Subcutaneous abdominal adipose tissue (tissue), 5 donors: ENCODE data around the gene RNF222.
"Not testable (repeated sequence)": the region's sequence is repeated elsewhere in the genome, so short reads cannot be mapped to it uniquely, and the experiment has no call there.

Source experiments
- H3K27ac ChIP-seq: one replicate; pipeline ENCODE4 v1.7.0; 2013; ENCODE audit warnings: low read depth, mild to moderate bottlenecking, inconsistent platforms, low read length, moderate library complexity
- H3K27me3 ChIP-seq, 5 donors: one replicate each; pipeline ENCODE4 v1.7.0; 2013; ENCODE audit warnings: low read length in 5 of 5, inconsistent platforms in 1 of 5; ENCODE audit not compliant: control insufficient read depth in 5 of 5, insufficient read depth in 4 of 5
- H3K36me3 ChIP-seq, 5 donors: one replicate each; pipeline ENCODE4 v1.7.0; 2013; ENCODE audit warnings: low read length in 5 of 5; ENCODE audit not compliant: control insufficient read depth in 5 of 5, insufficient read depth in 5 of 5
- H3K4me1 ChIP-seq, 5 donors: one replicate each; pipeline ENCODE4 v1.7.0; 2013; ENCODE audit warnings: low read length in 5 of 5, mild to moderate bottlenecking in 3 of 5, moderate library complexity in 1 of 5; ENCODE audit not compliant: control insufficient read depth in 5 of 5, insufficient read depth in 5 of 5
- H3K4me3 ChIP-seq, 5 donors: one replicate each; pipeline ENCODE4 v1.7.0; 2013; ENCODE audit warnings: low read length in 5 of 5, low read depth in 1 of 5
- H3K9ac ChIP-seq, 5 donors: one replicate each; pipeline ENCODE4 v1.7.0; 2013; ENCODE audit warnings: low read length in 5 of 5, mild to moderate bottlenecking in 4 of 5, moderate library complexity in 3 of 5
- H3K9me3 ChIP-seq, 5 donors: one replicate each; pipeline ENCODE4 v1.7.0; 2013; ENCODE audit warnings: low read length in 5 of 5; ENCODE audit not compliant: control insufficient read depth in 5 of 5
- donor health status: healthy.
- donor health status: healthy.
- donor health status: healthy.
- donor health status: healthy.
- donor health status: healthy.

The RNF222 gene

GRCh38 chr17:8398980-8399379 lies 1.4 kb upstream of the RNF222 start:
- Histone ChIP-seq H3K36me3 (no peaks in the 10 kb centered on the region), H3K4me1 (no peaks in the 10 kb centered on the region), H3K9ac (no peak overlapping the region), H3K4me3 (no peak overlapping the region), H3K27ac (no peak overlapping the region), H3K27me3 (peaks cover 15 to 39% (median 32%) of the 10 kb centered on the region in 5 donors), H3K9me3 (no peaks in the 10 kb centered on the region)

GRCh38 chr17:8394497-8394896 lies 3.1 kb downstream of the RNF222 start:
- not testable (repeated sequence) for H3K9ac ChIP-seq, H3K36me3 ChIP-seq, H3K4me1 ChIP-seq, H3K9me3 ChIP-seq, H3K4me3 ChIP-seq, H3K27ac ChIP-seq
- peaks cover 23 to 43% (median 39%) of the 10 kb centered on the region in 5 donors for H3K27me3 ChIP-seq

DNA sequence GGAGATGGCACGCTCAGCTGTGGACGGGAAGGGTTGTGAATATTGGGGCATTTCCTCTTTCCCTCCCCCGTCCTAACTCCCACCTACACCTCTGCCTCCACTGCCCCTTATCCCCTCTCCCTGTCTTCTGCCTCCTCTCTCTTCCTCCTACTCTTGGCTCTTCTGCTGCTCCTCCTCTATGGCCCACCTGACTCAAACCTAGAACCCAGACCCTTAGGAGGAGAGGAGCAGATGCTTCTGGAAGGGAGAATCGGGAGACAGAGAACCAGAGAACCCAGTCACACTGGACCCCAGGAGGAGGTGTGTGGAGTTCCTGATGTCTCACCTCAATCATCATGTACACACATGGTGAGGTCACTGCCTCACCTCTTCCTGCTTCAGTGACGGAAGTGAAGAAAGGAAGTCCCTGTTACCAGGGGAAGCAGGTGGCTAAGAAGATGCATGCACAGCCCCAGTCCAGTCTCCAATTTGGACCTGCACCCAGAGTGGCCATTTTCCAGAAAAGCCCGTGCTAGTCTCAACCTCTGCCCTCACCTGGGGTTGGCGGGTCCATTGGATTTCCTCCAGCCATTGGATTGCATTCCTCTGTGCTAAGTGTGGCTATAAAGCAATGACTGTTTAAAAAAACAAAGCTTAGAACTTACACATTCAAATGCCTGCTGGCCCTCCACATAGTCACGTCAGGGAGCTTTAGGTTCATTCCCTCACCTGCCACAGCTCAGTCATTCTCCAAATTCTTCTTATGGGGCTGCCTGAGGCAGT lies 4.0 kb downstream of the RNF222 start:
- Histone ChIP-seq H3K9me3 (no peaks in the 10 kb centered on the region), H3K9ac (no peak overlapping the region), H3K27me3 (peaks cover 23 to 39% (median 36%) of the 10 kb centered on the region in 5 donors), H3K4me1 (no peaks in the 10 kb centered on the region), H3K36me3 (no peaks in the 10 kb centered on the region), H3K4me3 (no peak overlapping the region), H3K27ac (no peak overlapping the region)

DNA sequence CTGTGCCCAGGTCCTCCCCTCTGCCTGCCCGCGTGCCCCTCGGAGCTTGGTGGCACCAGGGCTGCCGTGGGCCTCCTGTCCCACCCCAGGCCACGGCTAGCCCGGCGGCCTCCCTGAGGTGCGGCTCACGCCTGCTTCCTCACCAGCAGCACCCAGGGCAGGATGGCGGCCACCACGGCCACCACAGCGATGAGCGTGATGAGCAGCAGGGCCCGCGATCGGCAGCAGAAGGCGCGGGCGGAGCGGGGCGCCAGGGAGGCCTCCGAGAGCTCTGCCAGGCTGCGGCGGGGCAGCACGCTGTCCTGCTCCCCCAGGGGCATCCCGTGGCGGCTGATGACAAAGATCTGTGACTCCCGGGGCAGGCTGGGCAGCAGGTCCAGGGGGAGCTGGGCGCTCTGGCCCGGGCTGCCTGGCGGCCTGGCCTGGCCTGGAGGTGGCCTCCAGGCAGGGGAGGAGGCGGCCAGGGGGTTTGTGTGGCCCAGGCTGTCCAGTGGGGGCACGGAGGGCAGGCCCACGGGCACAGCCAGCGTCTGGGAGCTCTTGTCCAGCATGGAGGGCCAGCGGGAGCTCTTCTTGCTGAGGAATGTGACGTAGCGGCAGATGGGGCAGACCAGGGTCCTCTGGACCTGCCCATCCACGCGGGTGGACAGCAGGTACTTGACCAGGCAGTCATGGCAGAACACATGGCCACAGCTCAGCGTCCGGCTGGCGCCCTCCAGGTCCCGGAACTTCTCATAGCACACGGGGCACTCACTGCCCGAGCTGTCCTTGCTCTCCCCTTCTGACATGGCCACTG lies 4.8 kb downstream of the RNF222 start:
- H3K9ac ChIP-seq: no peak overlapping the region
- H3K9me3 ChIP-seq: no peaks in the 10 kb centered on the region
- H3K36me3 ChIP-seq: no peaks in the 10 kb centered on the region
- H3K27me3 ChIP-seq: peaks cover 20 to 36% (median 30%) of the 10 kb centered on the region in 5 donors
- no peak overlapping the region for H3K27ac ChIP-seq
- H3K4me3 ChIP-seq: no peak overlapping the region
- H3K4me1 ChIP-seq: no peaks in the 10 kb centered on the region

GRCh38 chr17:8392274-8392673 lies 5.4 kb downstream of the RNF222 start:
- Histone ChIP-seq H3K4me1 (no peaks in the 10 kb centered on the region), H3K27me3 (peaks cover 16 to 30% (median 25%) of the 10 kb centered on the region in 5 donors), H3K9ac (peak overlapping the region in 1 of 5 donors; percentile 20), H3K9me3 (no peaks in the 10 kb centered on the region), H3K36me3 (no peaks in the 10 kb centered on the region), H3K4me3 (no peak overlapping the region), H3K27ac (no peak overlapping the region)

DNA sequence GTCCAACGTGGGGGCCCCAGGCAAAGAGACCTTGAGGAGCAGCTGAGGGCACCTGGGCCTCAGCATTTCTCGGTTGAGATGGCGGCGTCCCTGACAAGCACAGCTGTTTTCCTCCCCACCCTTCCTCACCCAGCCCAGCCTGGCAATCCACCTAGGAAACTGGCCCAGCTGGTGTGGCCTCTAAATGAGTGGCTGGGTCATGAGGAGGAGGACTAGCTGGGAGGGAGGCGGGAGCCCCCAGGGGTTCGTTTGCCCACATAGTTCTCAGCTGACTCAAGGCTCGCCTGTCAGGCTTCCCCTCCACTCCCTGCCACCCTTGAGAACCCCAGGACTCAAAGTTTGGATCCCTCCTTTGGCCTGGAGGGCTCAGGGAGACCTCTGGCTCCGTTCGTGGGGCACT lies 5.9 kb downstream of the RNF222 start:
- Histone ChIP-seq H3K27ac (no peak overlapping the region), H3K9me3 (no peaks in the 10 kb centered on the region), H3K4me3 (no peak overlapping the region), H3K4me1 (no peaks in the 10 kb centered on the region), H3K27me3 (peaks cover 14 to 27% (median 21%) of the 10 kb centered on the region in 5 donors), H3K9ac (peak overlapping the region in 1 of 5 donors; percentile 20), H3K36me3 (no peaks in the 10 kb centered on the region)

- peaks cover 4 to 22% (median 17%) of the 10 kb centered on the region in 5 donors for H3K4me1 ChIP-seq
- no peak overlapping the region for H3K27ac ChIP-seq
- H3K9ac ChIP-seq: no peak overlapping the region
- H3K36me3 ChIP-seq: no peaks in the 10 kb centered on the region
- H3K27me3 ChIP-seq: peaks cover 0 to 9% (median 2%) of the 10 kb centered on the region in 5 donors
- H3K9me3 ChIP-seq: no peaks in the 10 kb centered on the region
- no peak overlapping the region for H3K4me3 ChIP-seq
These were observed 9.5 kb downstream of the RNF222 start for GRCh38 chr17:8387914-8388651.

DNA sequence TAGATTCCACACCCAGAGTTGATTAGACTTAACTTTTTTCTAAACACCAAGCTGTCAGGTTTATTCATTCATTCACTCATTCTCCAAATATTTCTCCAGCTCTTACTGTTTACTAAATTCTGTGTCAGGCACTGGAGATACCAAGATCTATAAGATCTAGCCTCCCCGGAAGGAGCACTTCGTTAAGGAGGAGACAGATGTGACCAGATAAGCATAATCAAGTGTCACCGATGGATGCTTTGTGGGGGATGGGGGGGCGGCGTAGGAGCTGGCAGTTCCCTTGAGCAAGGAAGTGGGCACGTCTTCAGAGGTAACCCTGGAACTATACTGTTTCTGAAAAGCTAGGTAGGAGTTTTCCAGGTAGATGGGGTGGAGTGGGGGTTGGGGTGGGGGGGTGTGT lies 10.8 kb downstream of the RNF222 start:
- Histone ChIP-seq H3K9me3 (no peaks in the 10 kb centered on the region), H3K4me3 (no peak overlapping the region), H3K36me3 (no peaks in the 10 kb centered on the region), H3K9ac (no peak overlapping the region), H3K4me1 (peaks cover 8 to 29% (median 25%) of the 10 kb centered on the region in 5 donors), H3K27ac (no peak overlapping the region), H3K27me3 (peaks cover 0 to under 1% (median 0%) of the 10 kb centered on the region in 5 donors)

DNA sequence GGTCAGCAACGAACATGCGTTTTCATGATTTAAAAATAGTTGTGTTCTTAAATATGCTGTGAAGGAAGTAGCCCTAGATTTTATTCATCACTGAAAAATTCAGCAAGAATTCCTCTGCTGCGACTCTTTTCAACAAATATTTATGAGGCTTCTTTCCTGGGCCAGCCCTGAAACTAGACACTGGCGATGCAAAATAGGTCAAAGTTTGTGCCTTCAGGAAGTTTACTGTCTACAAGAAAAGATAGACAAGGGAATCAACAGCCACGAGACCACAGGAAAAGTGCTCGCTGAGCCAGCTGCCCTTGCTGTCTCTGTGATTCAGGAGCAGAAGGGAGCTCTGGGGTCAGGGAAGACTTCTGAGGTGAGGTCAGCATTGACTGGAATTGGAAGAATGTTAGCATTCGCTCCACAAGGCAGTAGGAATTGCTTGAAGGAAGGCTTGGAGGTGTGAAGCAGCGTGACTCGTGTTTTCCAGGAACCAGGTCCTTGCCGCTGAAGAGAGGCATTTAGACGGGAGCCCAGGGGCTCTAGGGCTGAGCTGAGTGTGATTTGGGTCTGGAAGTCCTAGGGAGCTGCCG lies 12.7 kb downstream of the RNF222 start:
- Histone ChIP-seq H3K4me3 (peak overlapping the region in 1 of 5 donors; percentile 12), H3K27me3 (no peaks in the 10 kb centered on the region), H3K36me3 (peaks cover 9 to 18% (median 16%) of the 10 kb centered on the region in 5 donors), H3K9me3 (no peaks in the 10 kb centered on the region), H3K27ac (no peak overlapping the region), H3K4me1 (peaks cover 10 to 48% (median 42%) of the 10 kb centered on the region in 5 donors), H3K9ac (no peak overlapping the region)
